Measurements from ENCODE around the gene HTR3B. TPM values are rescaled to one million over a fixed set of nuclear protein-coding genes. Genes with fewer than 3 reads are reported as not detected.

HTR3B gene
- polyA plus RNA-seq, 1 donor from 2014 or later = not detected

DNA sequence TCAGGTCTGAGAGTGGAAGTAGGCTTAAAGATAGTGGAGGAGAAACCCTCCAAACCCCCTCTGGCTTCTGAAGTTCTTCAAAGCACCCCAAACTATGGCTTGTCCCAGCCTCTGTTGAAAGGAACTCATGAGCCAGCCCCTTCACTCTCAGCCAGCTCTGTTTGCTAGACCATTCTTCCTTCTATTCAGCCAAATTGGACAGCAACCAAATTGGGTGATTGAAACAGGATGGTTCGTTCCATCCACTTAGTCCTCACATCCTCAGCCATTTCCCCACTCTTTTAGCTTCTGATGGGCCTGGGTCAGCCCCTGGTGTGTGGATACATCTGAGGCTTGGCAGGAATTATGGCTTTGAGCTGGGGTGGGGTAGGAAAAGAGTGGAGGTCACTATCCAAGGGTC, 74.8 kb downstream of the HTR3B start:
- Mint-ChIP-seq H3K27me3 (no peaks in the 10 kb centered on the region), H3K27ac (no peak overlapping the region), H3K4me1 (peaks cover 38 to 62% (median 57%) of the 10 kb centered on the region in 3 donors), H3K36me3 (peaks cover 7% of the 10 kb centered on the region), H3K9me3 (no peaks in the 10 kb centered on the region), H3K4me3 (peak overlapping the region in 1 of 4 donors; percentile 78)

DNA sequence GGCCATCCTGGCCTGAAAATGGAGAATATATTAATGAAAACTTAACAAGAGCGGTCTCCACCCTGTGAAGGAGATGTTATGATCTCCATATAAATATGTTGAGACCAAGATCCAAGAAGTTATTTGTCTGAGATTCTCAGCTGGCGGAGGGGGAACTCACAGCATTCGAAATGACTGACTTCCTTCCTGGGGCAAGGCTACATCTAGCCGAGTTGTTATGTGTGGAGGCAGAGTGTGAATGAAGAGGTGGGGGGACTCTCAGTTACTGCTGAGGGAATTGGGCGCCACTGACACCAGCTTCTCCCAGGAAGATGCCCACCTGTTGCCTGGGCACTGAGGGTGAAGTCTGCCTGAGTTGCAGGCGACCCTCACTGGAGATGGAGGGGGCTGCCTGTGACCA, 76.2 kb downstream of the HTR3B start:
- no peaks in the 10 kb centered on the region for H3K9me3 Mint-ChIP-seq
- peaks cover 42 to 55% (median 54%) of the 10 kb centered on the region in 3 donors for H3K4me1 Mint-ChIP-seq
- peaks cover 8% of the 10 kb centered on the region for H3K36me3 Mint-ChIP-seq
- no peaks in the 10 kb centered on the region for H3K27me3 Mint-ChIP-seq
- peak overlapping the region; percentile 37 to 86 (median 56) for H3K4me3 Mint-ChIP-seq
- H3K27ac Mint-ChIP-seq = peak overlapping the region in 1 of 3 donors; percentile 57

DNA sequence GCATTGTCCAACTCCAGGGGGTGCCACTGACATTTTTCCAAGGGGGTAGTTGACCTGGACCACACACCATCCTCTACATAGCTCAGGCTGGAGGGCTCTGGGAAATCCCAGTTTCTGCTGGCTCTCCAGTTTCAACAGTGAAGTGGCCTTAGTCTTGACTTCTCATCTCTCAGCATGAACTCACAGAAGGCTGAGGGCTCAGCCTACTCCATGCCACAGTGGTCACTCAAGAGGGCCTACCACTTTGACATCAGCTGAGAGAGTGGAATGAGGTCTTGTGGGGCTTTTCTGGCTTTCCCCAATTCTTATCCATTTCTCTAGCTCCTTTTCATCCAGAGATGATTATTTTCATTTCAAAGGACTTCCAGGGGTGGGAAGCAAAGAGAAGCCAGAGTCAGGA, 77.7 kb downstream of the HTR3B start:
- H3K4me3 Mint-ChIP-seq = peak overlapping the region in 1 of 4 donors; percentile 24
- H3K27ac Mint-ChIP-seq = no peak overlapping the region
- H3K27me3 Mint-ChIP-seq = no peaks in the 10 kb centered on the region
- H3K36me3 Mint-ChIP-seq = peaks cover 10% of the 10 kb centered on the region
- H3K9me3 Mint-ChIP-seq = no peaks in the 10 kb centered on the region
- peaks cover 29 to 40% (median 39%) of the 10 kb centered on the region in 3 donors for H3K4me1 Mint-ChIP-seq

DNA sequence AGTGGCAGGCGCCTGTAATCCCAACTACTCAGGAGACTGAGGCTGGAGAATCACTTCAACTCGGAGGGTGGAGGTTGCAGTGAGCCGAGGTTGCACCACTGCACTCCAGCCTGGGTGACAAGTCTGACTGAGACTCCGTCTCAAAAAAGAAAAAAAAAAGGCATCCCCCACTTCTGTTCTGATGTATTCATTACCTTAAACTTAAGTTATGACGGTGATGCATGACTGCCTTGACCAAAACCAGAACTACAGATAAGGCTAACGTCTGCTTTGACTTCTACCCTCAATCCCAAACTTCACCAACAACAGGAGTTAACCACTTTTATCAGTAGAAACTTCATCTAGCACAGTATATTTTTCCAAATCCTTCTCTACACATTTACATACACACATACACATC, 80.2 kb downstream of the HTR3B start:
- peaks cover 20 to 33% (median 23%) of the 10 kb centered on the region in 3 donors for H3K4me1 Mint-ChIP-seq
- H3K27me3 Mint-ChIP-seq = no peaks in the 10 kb centered on the region
- H3K9me3 Mint-ChIP-seq = peaks cover 0 to 1% (median 0%) of the 10 kb centered on the region in 3 donors
- peaks cover 12% of the 10 kb centered on the region for H3K36me3 Mint-ChIP-seq
- H3K27ac Mint-ChIP-seq = no peak overlapping the region
- H3K4me3 Mint-ChIP-seq = peak overlapping the region in 1 of 4 donors; percentile 49

DNA sequence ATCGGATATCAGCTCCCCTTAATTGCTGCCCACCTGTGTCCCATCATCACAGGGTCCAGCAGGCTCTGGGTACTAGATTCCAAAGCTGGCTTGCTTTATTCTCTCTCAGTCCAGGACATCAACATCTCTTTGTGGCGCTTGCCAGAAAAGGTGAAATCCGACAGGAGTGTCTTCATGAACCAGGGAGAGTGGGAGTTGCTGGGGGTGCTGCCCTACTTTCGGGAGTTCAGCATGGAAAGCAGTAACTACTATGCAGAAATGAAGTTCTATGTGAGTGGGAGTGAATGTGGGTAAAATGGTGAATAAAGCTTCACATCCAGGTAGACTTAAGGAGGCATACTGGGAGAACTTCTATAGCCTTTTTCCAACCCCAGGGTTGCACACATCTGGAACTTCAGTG, 81.3 kb downstream of the HTR3B start:
- Mint-ChIP-seq H3K36me3 (peaks cover 12% of the 10 kb centered on the region), H3K27ac (no peak overlapping the region), H3K9me3 (peaks cover 0 to 1% (median 0%) of the 10 kb centered on the region in 3 donors), H3K4me1 (peaks cover 11 to 22% (median 12%) of the 10 kb centered on the region in 3 donors), H3K4me3 (peak overlapping the region in 1 of 4 donors; percentile 32), H3K27me3 (no peaks in the 10 kb centered on the region)

DNA sequence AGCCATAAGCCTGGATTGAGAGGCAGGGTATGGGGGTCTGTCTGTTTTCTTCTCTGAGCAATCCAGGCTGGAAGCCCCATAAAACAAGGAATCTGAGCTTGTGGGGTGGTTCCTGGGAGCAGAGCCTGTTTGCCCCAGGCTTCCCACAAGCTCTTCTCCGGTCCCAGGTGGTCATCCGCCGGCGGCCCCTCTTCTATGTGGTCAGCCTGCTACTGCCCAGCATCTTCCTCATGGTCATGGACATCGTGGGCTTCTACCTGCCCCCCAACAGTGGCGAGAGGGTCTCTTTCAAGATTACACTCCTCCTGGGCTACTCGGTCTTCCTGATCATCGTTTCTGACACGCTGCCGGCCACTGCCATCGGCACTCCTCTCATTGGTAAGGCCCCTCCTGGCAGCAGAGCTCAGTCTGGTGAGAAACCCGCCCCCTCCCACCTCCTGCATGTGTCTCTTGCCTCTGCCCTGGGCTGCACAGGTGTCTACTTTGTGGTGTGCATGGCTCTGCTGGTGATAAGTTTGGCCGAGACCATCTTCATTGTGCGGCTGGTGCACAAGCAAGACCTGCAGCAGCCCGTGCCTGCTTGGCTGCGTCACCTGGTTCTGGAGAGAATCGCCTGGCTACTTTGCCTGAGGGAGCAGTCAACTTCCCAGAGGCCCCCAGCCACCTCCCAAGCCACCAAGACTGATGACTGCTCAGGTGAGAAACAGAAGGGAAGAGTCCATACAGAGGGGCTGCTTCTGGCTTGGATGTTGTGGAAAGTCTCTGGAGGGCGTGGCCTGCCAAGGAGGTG, 82.0 kb downstream of the HTR3B start:
- H3K27me3 Mint-ChIP-seq = no peaks in the 10 kb centered on the region
- peak overlapping the region in 1 of 3 donors; percentile 50 for H3K27ac Mint-ChIP-seq
- H3K36me3 Mint-ChIP-seq = peaks cover 12% of the 10 kb centered on the region
- no peak overlapping the region for H3K4me3 Mint-ChIP-seq
- peaks cover 8 to 18% (median 11%) of the 10 kb centered on the region in 3 donors for H3K4me1 Mint-ChIP-seq
- H3K9me3 Mint-ChIP-seq = peaks cover 0 to 1% (median 0%) of the 10 kb centered on the region in 3 donors

DNA sequence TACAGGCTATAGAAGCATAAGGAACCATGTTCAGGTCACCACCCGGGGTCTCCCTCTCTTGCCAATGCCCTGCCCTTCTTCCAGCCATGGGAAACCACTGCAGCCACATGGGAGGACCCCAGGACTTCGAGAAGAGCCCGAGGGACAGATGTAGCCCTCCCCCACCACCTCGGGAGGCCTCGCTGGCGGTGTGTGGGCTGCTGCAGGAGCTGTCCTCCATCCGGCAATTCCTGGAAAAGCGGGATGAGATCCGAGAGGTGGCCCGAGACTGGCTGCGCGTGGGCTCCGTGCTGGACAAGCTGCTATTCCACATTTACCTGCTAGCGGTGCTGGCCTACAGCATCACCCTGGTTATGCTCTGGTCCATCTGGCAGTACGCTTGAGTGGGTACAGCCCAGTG, 84.8 kb downstream of the HTR3B start:
- no peak overlapping the region for H3K27ac Mint-ChIP-seq
- H3K36me3 Mint-ChIP-seq = peaks cover 5% of the 10 kb centered on the region
- peaks cover 0 to 1% (median 0%) of the 10 kb centered on the region in 3 donors for H3K9me3 Mint-ChIP-seq
- peaks cover 2% of the 10 kb centered on the region for H3K27me3 Mint-ChIP-seq
- H3K4me3 Mint-ChIP-seq = no peak overlapping the region
- peaks cover 4 to 8% (median 4%) of the 10 kb centered on the region in 3 donors for H3K4me1 Mint-ChIP-seq

DNA sequence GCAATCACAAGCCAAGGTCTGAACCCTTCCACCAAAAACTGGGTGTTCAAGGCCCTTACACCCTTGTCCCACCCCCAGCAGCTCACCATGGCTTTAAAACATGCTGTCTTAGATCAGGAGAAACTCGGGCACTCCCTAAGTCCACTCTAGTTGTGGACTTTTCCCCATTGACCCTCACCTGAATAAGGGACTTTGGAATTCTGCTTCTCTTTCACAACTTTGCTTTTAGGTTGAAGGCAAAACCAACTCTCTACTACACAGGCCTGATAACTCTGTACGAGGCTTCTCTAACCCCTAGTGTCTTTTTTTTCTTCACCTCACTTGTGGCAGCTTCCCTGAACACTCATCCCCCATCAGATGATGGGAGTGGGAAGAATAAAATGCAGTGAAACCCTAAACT, 85.3 kb downstream of the HTR3B start:
- Mint-ChIP-seq H3K9me3 (peaks cover 0 to 1% (median 0%) of the 10 kb centered on the region in 3 donors), H3K4me1 (peaks cover 2 to 5% (median 2%) of the 10 kb centered on the region in 3 donors), H3K4me3 (no peak overlapping the region), H3K27ac (no peak overlapping the region), H3K27me3 (peaks cover 2% of the 10 kb centered on the region), H3K36me3 (peaks cover 5% of the 10 kb centered on the region)

GRCh38 chr11:113991170-113991569, 86.6 kb downstream of the HTR3B start:
- H3K36me3 Mint-ChIP-seq = peaks cover 2% of the 10 kb centered on the region
- no peak overlapping the region for H3K27ac Mint-ChIP-seq
- H3K4me3 Mint-ChIP-seq = no peak overlapping the region
- peaks cover 0 to 1% (median 0%) of the 10 kb centered on the region in 3 donors for H3K9me3 Mint-ChIP-seq
- peaks cover 0 to 4% (median 1%) of the 10 kb centered on the region in 3 donors for H3K4me1 Mint-ChIP-seq
- H3K27me3 Mint-ChIP-seq = peaks cover 2% of the 10 kb centered on the region

- peaks cover 0 to 4% (median 1%) of the 10 kb centered on the region in 3 donors for H3K4me1 Mint-ChIP-seq
- H3K4me3 Mint-ChIP-seq = no peak overlapping the region
- no peak overlapping the region for H3K27ac Mint-ChIP-seq
- peaks cover 2% of the 10 kb centered on the region for H3K36me3 Mint-ChIP-seq
- peaks cover 0 to 1% (median 0%) of the 10 kb centered on the region in 3 donors for H3K9me3 Mint-ChIP-seq
- H3K27me3 Mint-ChIP-seq = peaks cover 2% of the 10 kb centered on the region
Observed at GRCh38 chr11:113991718-113992458, 87.3 kb downstream of the HTR3B start.

DNA sequence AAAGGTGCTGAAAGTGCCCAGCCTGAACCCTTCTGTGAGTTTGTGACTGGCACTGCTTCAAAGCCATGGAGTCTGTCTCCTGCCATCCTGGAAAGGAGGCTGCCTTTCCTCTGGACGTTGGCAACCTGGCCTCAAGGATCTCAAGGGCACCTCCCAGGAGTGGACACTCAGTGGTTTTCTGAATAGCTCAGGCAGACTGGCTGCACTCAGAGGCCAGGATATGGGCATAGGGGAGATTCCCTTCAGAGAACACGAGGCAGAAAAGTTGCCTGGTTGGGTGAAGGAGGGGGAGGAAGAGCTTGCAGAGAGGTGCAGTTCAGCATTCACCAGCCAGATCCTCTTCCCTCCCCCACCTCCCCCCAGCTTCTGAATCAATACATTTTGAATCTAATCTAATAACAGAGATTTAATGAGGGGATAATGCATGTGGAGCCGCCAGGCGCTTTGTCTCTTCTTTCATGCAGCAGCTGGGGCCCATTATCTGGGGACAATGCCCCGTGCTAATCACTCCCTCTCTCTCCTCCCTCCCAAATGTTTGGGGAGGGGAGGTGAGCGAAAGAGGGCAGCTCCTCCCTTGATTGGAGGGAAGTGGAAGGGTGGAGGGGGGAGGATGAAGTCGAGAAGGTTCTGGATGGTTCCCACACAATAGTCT, 88.0 kb downstream of the HTR3B start:
- Mint-ChIP-seq H3K27ac (no peak overlapping the region), H3K36me3 (peaks cover 2% of the 10 kb centered on the region), H3K4me3 (no peak overlapping the region), H3K4me1 (peaks cover 0 to 4% (median 1%) of the 10 kb centered on the region in 3 donors), H3K27me3 (peaks cover 2% of the 10 kb centered on the region), H3K9me3 (peaks cover 0 to 1% (median 0%) of the 10 kb centered on the region in 3 donors)

GRCh38 chr11:113994077-113994954, 89.7 kb downstream of the HTR3B start:
- peak overlapping the region in 1 of 3 donors; percentile 92 for H3K27ac Mint-ChIP-seq
- peaks cover 4% of the 10 kb centered on the region for H3K27me3 Mint-ChIP-seq
- H3K9me3 Mint-ChIP-seq = no peaks in the 10 kb centered on the region

More at GRCh38 chr11:113994077-113994954, 89.7 kb downstream of the HTR3B start:
- Mint-ChIP-seq H3K4me3 (no peak overlapping the region), H3K36me3 (no peaks in the 10 kb centered on the region), H3K4me1 (peaks cover 0 to 4% (median 0%) of the 10 kb centered on the region in 3 donors)
